Sigmoid colon (tissue), 4 donors: ENCODE measurements around the gene LSMEM2.

ENCODE experiments used
- CTCF ChIP-seq, 4 experiments: fragments of 450-650 bp in 3 of 4; fragments of 200-600 bp in 1 of 4; IDR thresholded peaks; one replicate each; pipeline ENCODE4 v1.5.1; 2016 to 2019; ENCODE audit warnings: antibody characterized with exemption in 4 of 4, mild to moderate bottlenecking in 3 of 4, moderate library complexity in 2 of 4
- POLR2A ChIP-seq, 2 donors: fragments of 450-650 bp; IDR thresholded peaks; one replicate each; pipeline ENCODE4 v1.6.1; 2016; ENCODE audit warnings: antibody characterized with exemption in 2 of 2, mild to moderate bottlenecking in 2 of 2, moderate library complexity in 2 of 2
- POLR2AphosphoS5 ChIP-seq, 4 donors: sonication (generic); formaldehyde crosslinking; IDR thresholded peaks; one replicate each; pipeline ENCODE4 v1.6.1; 2017; ENCODE audit warnings: antibody characterized with exemption in 4 of 4

GRCh38 chr3:50295553-50296431 lies 16.9 kb downstream of the LSMEM2 start:
- TF ChIP-seq CTCF (IDR thresholded peaks at IDR 0.05) (no peak), POLR2A (IDR thresholded peaks at IDR 0.05) (no peak), POLR2AphosphoS5 (IDR thresholded peaks at IDR 0.05) (no peak)
